Ishikawa (cell line): ENCODE measurements around the gene COP1.

Source experiments
- CEBPB ChIP-seq: IDR thresholded peaks from 2 replicates; pipeline ENCODE4 v1.6.1; 2012
- CREB1 ChIP-seq: IDR thresholded peaks from 2 replicates; pipeline ENCODE4 v1.6.1; 2012; ENCODE audit warnings: low read depth
- EGR1 ChIP-seq: IDR thresholded peaks from 2 replicates; pipeline ENCODE4 v1.6.1; 2012
- EP300 ChIP-seq: IDR thresholded peaks from 2 replicates; pipeline ENCODE4 v1.6.1; 2012; ENCODE audit warnings: borderline replicate concordance
- FOXM1 ChIP-seq: IDR thresholded peaks from 2 replicates; pipeline ENCODE4 v1.6.1; 2012; ENCODE audit warnings: low read depth, borderline replicate concordance
- MAX ChIP-seq: IDR thresholded peaks from 2 replicates; pipeline ENCODE4 v1.6.1; 2012
- NFIC ChIP-seq: IDR thresholded peaks from 2 replicates; pipeline ENCODE4 v1.6.1; 2012
- RAD21 ChIP-seq: IDR thresholded peaks from 2 replicates; pipeline ENCODE4 v1.6.1; 2012; ENCODE audit warnings: low read depth
- REST ChIP-seq: IDR thresholded peaks from 2 replicates; pipeline ENCODE4 v1.6.1; 2012; ENCODE audit warnings: low read depth, mild to moderate bottlenecking
- TAF1 ChIP-seq: IDR thresholded peaks from 2 replicates; pipeline ENCODE4 v1.6.1; 2012; ENCODE audit warnings: low read depth, mild to moderate bottlenecking
- TCF12 ChIP-seq: IDR thresholded peaks from 2 replicates; pipeline ENCODE4 v1.6.1; 2012; ENCODE audit warnings: low read depth
- TEAD4 ChIP-seq: IDR thresholded peaks from 2 replicates; pipeline ENCODE4 v1.6.1; 2012
- YY1 ChIP-seq: IDR thresholded peaks from 2 replicates; pipeline ENCODE4 v1.6.1; 2012; ENCODE audit warnings: low read depth
- ZBTB7A ChIP-seq: IDR thresholded peaks from 2 replicates; pipeline ENCODE4 v1.6.1; 2012; ENCODE audit warnings: low read depth
- TF ChIP-seq, protein P1 (sequence below): IDR thresholded peaks from 2 replicates; pipeline ENCODE4 v1.6.1; 2012

COP1 gene

DNA sequence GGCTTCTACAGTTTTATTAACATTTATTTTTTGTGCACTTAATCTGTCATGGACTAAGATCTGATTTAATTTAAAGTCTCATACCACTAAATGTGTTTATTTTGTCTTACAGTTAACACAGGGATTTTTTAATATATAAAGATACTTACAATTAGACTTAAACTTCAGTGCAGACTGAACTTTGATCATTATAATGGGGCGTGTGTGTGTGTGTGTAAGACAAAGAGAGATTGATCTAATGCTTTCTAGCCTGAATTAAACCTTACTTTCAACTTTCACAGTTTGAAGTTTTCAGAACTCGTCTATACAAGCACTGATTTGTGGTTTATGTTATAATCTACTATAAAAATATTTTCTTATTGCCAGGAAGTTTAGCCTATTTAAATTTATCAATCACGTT, 150.8 kb downstream of the COP1 start:
- TF ChIP-seq ZBTB7A (no peak), TAF1 (no peak), EP300 (no peak), NFIC (no peak), YY1 (no peak), TCF12 (no peak), EGR1 (no peak), TEAD4 (no peak), MAX (no peak), CREB1 (no peak), FOXM1 (no peak), CEBPB (no peak), REST (no peak), RAD21 (no peak)
- TF ChIP-seq, protein P1, sequence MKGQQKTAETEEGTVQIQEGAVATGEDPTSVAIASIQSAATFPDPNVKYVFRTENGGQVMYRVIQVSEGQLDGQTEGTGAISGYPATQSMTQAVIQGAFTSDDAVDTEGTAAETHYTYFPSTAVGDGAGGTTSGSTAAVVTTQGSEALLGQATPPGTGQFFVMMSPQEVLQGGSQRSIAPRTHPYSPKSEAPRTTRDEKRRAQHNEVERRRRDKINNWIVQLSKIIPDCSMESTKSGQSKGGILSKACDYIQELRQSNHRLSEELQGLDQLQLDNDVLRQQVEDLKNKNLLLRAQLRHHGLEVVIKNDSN: no peak

- no peak for TF ChIP-seq ZBTB7A
- TF ChIP-seq, protein P1: no peak
- no peak for TF ChIP-seq FOXM1
- TF ChIP-seq YY1: no peak
- no peak for TF ChIP-seq CEBPB
- TF ChIP-seq REST: no peak
- no peak for TF ChIP-seq TEAD4
Measured at GRCh38 chr1:176055398-176055797, 151.7 kb downstream of the COP1 start.

DNA sequence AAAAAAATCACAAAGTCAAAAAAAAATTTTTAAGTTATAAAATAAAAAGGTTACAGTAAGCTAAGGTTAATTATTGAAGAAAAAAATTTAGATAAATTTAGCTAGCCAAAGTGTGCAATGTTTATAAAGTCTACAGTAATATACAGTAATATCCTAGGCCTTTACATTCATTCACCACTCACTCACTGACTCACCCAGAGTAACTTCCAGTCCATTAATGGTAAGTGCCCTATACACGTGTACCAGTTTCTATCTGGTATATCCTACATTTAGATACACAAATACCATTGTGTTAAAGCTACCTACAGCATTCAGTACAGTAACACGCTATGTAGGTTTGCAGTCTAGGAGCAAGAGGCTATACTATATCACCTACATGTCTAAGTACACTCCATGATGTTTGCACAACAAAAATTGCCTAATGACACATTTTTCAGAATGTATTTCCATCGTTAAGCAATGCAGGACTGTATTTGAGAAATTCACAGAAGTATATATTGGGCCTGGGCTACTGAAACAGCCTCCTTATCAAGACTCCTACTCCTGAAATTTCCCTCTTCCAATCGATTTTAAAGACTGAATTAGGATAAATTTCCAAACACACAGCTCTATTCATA, 155.1 kb downstream of the COP1 start:
- TF ChIP-seq TCF12: no peak
- TF ChIP-seq NFIC: no peak
- TF ChIP-seq YY1: no peak
- no peak for TF ChIP-seq ZBTB7A
- TF ChIP-seq EP300: no peak
- TF ChIP-seq CREB1: no peak
- TF ChIP-seq, protein P1: no peak
- no peak for TF ChIP-seq TAF1

DNA sequence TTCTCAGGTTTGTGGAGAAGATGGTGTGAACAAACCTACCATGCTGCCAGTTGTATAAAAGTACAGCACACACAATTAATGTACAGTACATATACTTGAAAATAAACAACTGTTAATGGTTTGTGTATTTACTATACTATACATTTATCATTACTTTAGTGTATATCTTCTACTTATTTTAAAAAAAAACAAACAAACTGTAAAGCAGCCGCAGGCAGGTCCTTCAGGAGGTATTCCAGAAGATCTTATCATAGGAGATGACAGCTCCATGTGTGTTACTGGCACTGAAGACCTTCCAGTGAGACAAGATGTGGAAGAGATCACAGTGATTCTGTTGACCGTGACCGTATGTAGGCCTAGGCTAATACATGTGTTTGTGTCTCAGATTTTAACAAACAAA, 155.7 kb downstream of the COP1 start:
- TF ChIP-seq TAF1: no peak
- TF ChIP-seq FOXM1: no peak
- TF ChIP-seq NFIC: no peak
- TF ChIP-seq MAX: no peak
- no peak for TF ChIP-seq TEAD4
- no peak for TF ChIP-seq CEBPB
- TF ChIP-seq YY1: no peak
- TF ChIP-seq TCF12: no peak
- no peak for TF ChIP-seq EP300
- no peak for TF ChIP-seq RAD21
- TF ChIP-seq, protein P1: no peak
- no peak for TF ChIP-seq ZBTB7A
- TF ChIP-seq CREB1: no peak
- TF ChIP-seq EGR1: no peak
- TF ChIP-seq REST: no peak
